Activated CD4-positive, alpha-beta T cell treated with anti-CD3 and anti-CD28 coated beads, Interleukin-2, Interleukin-6, amounts not matched to agents 100 ng/mL and 50 ng/mL, durations not matched to agents 16 hours and 8 hours (primary cell): ENCODE data around the gene MRPL50.
"Not testable (repeated sequence)": the region's sequence is repeated elsewhere in the genome, so short reads cannot be mapped to it uniquely, and the experiment has no call there.

Experiments used
- DNase-seq: peaks from one replicate; pipeline ENCODE4 v3.0.0-alpha.2; 2020

The MRPL50 gene

GRCh38 chr9:101417389-101417788 is 19.0 kb upstream of the MRPL50 start:
- no peak for DNase-seq

- DNase-seq, result no peak
Observed at GRCh38 chr9:101415578-101415977, 17.2 kb upstream of the MRPL50 start.

GRCh38 chr9:101414839-101415238 is 16.4 kb upstream of the MRPL50 start:
- DNase-seq, result no peak

DNA sequence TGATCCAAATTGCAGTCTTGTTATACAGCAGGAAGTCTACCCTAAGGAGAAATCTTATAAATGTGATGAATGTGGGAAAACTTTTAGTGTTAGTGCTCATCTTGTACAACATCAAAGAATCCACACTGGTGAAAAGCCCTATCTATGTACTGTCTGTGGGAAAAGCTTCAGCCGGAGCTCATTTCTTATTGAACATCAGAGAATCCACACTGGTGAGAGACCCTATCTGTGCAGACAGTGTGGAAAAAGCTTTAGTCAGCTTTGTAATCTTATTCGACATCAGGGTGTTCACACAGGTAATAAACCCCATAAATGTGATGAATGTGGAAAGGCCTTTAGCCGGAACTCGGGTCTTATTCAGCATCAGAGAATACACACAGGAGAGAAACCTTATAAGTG is 10.7 kb upstream of the MRPL50 start:
- no peak for DNase-seq

GRCh38 chr9:101408374-101409078 is 10.1 kb upstream of the MRPL50 start:
- DNase-seq, result no peak

DNA sequence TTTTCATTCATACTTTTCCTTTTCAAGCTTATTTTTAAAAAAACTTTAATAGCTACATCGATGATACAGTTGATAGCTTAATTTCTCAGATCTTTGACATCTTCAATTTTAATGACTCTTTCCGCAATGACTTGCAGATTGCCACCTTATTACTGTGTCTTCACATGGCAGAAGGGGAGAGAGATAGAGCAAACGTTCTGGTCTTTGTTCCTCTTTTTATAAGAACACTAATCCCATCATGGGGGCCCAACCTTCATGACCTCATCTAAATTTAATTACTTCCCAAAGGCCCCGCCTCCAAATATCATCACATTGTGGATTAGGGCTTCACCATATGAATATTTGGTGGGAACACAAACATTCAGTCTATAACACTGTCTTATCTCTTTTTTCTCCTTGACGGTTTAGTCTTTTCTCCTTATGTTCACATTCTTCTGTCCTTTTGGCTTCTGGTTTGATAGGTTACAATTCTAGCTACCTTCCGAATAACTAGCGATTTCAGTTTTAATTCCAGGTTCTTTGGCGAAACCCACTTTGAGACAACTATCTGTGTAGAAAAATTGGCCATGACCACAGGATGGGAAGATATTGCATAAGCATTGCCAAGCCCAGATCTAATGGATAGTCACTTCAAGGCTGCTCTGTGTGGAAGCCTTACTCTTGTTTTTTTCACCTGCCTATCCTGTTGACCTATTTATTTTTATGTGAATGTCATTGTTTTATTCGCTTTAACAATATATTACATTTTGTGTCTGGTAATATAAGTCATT is 5.3 kb upstream of the MRPL50 start:
- DNase-seq, result no peak

DNA sequence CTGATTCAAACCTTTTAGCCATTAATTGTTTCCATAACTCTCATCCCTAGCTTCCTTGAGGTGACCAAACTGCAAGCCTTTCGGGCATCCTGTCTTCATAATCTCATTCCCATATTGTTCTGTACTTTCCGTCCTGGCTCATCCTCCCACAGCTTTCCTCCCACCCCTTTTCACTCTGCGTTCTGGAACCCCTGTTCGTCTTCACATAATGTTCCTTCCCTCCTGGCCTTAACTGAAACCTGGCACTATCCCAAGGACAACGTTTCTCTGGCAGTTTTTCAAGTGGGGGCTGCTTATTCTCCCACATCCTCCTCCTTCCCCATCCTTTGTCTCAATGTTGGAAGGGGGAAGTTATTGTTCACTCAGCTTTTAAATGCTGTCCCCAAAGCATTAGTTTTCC is 1.7 kb upstream of the MRPL50 start:
- no peak for DNase-seq

- no peak for DNase-seq
Observed at GRCh38 chr9:101399643-101399970, 1.2 kb upstream of the MRPL50 start.

GRCh38 chr9:101398930-101399642 is 668 bp upstream of the MRPL50 start:
- no peak for DNase-seq

DNA sequence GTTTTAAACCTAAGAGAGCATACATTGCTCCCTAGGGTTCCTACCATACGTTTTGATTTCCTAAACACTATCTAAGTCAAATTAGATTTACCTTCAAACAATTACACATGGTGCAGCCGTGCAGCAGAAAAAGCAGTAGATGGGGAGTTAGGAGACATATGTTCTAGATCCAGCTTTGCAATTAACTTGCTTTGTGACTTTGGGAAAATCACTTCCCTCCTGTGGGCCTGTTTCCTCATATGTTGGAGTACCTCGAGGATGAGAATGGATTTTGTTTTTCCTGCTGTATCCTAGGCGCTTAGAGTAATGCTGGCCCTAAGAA is 711 bp downstream of the MRPL50 start:
- no peak for DNase-seq

DNA sequence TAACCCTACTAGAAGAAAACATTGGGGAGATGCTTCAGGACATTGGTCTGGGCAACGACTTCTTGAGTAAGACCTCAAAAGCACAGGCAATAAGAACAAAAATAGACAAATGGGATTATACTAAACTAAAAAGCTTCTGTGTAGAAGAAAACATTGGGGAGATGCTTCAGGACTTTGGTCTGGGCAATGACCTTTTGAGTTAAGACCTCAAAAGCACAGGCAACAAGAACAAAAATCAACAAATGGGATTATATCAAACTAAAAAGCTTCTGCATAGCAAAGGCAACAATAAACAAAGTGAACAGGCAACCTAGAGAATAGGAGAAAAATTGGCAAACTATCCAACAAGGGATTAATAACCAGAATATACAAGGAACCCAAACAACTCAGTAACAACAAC is 3.7 kb downstream of the MRPL50 start:
- no peak for DNase-seq

GRCh38 chr9:101393135-101393534 is 5.3 kb downstream of the MRPL50 start:
- DNase-seq, result no peak

DNA sequence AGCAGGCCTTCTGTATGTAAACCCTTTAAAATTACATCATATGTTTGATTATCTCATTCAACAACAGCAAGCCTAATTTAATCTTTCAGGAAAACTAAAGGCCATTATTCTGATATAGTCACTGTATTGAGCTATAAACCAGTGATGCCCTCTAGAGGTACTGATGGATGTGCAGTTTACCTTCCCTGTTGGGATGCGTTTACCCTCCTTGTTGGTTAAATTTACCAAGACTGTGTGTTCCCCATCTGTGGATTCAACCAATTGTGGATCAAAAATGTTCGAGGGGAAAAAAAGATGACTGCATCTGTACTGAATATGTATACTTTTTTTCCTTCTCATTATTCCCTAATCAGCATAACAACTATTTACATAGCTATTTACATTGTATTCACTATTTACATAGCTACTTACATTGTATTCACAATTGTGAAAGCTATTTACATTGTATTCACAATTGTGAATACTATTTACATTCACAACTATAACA is 9.9 kb downstream of the MRPL50 start:
- DNase-seq, result no peak

- peak; percentile 44 for DNase-seq
Observed at GRCh38 chr9:101387871-101388506, 10.4 kb downstream of the MRPL50 start.

- DNase-seq, result not testable (repeated sequence)
Observed at GRCh38 chr9:101384873-101385536, 13.4 kb downstream of the MRPL50 start, which contains the start of gene BAAT. TSS of gene BAAT (minus strand) at chr9:101385006. CDS start at chr9:101371404, 13,602 bp downstream.

- no peak for DNase-seq
Observed at GRCh38 chr9:101383361-101383760, 15.1 kb downstream of the MRPL50 start.

- DNase-seq, result no peak
Observed at GRCh38 chr9:101381833-101382342, 16.5 kb downstream of the MRPL50 start.

GRCh38 chr9:101381118-101381517 is 17.3 kb downstream of the MRPL50 start:
- DNase-seq, result no peak

DNA sequence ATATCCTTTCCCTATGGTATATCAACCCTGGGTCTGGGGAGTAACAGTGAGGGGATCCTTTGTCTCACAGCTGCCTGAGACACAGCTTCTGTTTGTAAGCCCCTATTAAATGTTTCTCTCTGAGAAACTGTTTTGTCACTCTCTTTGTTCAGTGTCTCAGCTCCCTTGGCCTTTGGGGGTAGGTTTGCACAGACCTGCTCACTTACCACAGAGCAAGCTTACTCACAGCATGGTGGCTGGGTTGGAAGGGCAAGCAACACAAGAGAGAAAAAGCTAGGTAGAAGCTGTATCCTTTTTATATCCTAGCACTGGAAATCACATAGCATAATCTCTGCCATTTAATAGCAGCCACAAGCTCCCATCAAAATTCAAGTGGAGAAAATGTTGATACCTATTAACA is 18.1 kb downstream of the MRPL50 start:
- no peak for DNase-seq

DNA sequence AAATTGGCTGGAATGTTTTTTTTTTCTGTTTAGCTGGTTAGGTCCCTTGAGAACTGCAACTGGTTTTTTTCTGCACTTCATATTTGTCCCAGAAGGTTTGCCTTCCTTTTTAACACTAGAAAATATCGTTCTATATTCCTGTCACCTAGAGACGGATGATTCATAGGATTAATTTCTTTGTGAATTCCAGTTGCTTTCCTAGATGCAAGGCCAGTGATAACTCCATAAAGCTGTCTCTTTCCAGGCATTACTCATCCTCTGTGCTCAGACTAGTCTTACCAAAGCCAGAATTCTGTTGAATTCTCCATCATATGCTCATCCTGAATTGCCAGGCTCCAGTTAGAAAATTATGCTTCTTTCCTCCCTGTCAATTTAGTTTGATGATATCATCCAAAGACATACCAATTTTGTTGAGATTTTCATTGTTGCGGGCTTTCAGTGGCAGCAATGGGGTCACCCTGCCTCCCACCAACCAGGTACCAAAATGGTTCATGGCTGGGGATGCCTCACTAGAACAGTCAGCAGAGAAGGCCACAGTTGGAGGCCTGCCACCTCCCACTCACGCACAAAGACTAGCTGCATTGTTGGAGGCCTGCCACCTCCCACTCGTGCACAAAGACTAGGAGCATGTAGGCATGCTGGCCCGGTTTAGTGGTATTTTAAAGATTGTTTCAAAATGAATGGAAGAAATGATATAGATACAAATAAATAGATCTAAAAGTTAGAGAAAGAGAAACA is 22.1 kb downstream of the MRPL50 start:
- no peak for DNase-seq

DNA sequence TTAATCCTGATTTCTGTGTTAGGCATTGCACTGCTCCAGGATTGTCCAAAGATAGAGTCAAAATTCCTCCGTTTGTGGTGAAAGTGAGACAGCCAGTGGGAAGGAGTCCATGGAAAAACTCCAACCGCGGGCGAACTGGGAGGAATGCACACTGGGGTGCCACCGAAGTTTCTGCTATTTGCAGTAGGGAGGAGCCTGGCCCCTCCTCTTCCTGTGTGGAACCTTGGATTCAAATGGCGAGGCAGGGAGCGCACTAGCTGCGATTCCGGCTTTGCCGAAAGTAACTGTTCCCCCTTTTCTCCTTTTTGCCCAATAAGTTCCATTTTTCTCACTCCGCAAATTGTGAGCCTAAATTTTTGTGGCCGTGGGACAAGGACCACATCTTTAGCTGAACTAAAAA is 22.9 kb downstream of the MRPL50 start:
- DNase-seq, result no peak
